ENCODE results near the gene ZFTA. TPM values are rescaled to one million over a fixed set of nuclear protein-coding genes. Genes with fewer than 3 reads are reported as not detected.

The ZFTA gene
- polyA plus RNA-seq (2011; rRNA removed), result 2.4 and 3.0 TPM in 2 replicates
- polyA plus RNA-seq (2012; cell fraction: cytosol; rRNA removed), result 2.2 and 3.7 TPM in 2 replicates
- 7.1 and 11.9 TPM in 2 replicates for polyA plus RNA-seq (2012; cell fraction: nucleus; rRNA removed)
- polyA plus RNA-seq (2017; fragmentation: RNase III; extraction: RNeasy Plus Mini Kit Qiagen cat#74134 plus additional on column Dnase treatment), result 5.6 to 6.6 TPM (median 6.5 TPM) in 3 replicates
- polyA minus RNA-seq (2011; rRNA and poly(A)+ RNA removed), result 1.9 and 2.6 TPM in 2 replicates

DNA sequence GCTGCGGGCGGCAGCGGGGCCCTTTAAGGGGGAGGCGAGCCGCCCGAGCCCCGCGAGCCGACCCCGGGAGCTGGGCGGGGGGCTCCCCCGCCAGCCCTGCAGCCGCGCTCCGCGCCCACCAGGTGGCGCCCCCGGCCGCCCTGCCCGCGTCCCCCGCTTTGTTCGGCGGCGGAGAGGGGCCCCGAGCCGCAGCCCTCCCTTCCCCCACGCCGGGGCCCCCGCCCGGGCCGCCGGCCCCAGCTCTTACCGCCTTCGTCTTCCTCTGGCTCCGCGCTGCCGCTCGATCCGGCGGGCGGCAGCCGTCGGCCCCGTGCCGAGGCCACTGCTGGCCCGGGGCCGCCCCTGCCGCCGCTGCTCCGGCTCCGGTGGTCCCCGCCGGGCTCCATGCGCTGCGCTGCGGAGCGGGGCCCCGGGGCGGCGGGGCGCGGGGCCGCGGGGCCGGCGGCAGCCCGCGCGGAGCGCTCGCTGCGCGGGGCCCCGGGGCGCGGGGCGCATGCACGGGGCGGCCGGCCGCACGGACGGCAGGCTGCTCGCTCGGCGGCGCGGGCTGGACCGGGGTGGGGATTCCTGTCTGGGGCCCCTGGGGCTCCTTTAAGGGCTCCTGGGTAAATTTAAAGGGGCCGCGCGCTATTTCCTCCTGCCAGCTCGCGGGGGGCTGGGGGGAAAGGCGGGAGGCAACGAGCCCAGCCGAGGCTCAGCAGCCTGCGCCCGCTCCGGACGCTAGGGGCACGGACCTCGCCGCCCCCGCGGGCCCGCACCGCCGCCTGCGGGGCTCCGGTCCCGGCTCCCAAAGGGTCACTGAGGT is at the start of gene ZFTA:
Gene ZFTA (minus strand): TSS at position 539 of the 805 bp plus-strand sequence. CDS start 153 bp downstream, at position 386.
- WGBS (ENCODE audit: missing lambda C conversion rate), result no CpG with 5 or more reads among the region's 113 CpGs
- peaks cover 30% of the 10 kb centered on the region for H3K4me1 ChIP-seq
- H3K27ac ChIP-seq, result peak within 1 kb of the TSS; percentile 89 to 99
- DNase-seq (ENCODE audit: low read depth in 1 of 2, low spot score in 1 of 2) (peak; percentile 51 to 68), FAIRE-seq (no peak), ATAC-seq (peak; percentile 50 to 59)
- ChIA-PET POLR2A (interaction anchor here (0.5 to 1.4 kb wide), 2 partner anchors 40 to 97 kb away, joined by 3 to 4 read pairs; partner anchors contain the start of gene ATL3), CTCF (interaction anchor here (0.7 to 4.3 kb wide), 57 partner anchors 10 to 386 kb away, joined by 3 to 32 read pairs (median 4); partner anchors contain the start of genes RCOR2 and SPINDOC)
- TF ChIP-seq, protein P1, sequence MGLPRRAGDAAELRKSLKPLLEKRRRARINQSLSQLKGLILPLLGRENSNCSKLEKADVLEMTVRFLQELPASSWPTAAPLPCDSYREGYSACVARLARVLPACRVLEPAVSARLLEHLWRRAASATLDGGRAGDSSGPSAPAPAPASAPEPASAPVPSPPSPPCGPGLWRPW (IDR thresholded peaks at IDR 0.05), result no peak
- TF ChIP-seq, protein P2, sequence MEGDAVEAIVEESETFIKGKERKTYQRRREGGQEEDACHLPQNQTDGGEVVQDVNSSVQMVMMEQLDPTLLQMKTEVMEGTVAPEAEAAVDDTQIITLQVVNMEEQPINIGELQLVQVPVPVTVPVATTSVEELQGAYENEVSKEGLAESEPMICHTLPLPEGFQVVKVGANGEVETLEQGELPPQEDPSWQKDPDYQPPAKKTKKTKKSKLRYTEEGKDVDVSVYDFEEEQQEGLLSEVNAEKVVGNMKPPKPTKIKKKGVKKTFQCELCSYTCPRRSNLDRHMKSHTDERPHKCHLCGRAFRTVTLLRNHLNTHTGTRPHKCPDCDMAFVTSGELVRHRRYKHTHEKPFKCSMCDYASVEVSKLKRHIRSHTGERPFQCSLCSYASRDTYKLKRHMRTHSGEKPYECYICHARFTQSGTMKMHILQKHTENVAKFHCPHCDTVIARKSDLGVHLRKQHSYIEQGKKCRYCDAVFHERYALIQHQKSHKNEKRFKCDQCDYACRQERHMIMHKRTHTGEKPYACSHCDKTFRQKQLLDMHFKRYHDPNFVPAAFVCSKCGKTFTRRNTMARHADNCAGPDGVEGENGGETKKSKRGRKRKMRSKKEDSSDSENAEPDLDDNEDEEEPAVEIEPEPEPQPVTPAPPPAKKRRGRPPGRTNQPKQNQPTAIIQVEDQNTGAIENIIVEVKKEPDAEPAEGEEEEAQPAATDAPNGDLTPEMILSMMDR (IDR thresholded peaks at IDR 0.05), result peak; percentile 95
- TF ChIP-seq ZSCAN20 (CRISPR knock-in tag; IDR thresholded peaks at IDR 0.05) (no peak), KDM1A (IDR thresholded peaks at IDR 0.05; ENCODE audit: low read depth) (no peak), SMC3 (IDR thresholded peaks at IDR 0.05) (peak; percentile 82), POLR2AphosphoS2 (conservative IDR thresholded peaks at IDR 0.05; ENCODE audit: low read length) (no peak), RAD21 (conservative IDR thresholded peaks at IDR 0.05 in 1 of 2, IDR thresholded peaks at IDR 0.05 in 1 of 2) (peak; percentile 34 to 81; a peak in 4 of 5 replicates), KDM5A (IDR thresholded peaks at IDR 0.05) (no peak)
- TF ChIP-seq, protein P3, sequence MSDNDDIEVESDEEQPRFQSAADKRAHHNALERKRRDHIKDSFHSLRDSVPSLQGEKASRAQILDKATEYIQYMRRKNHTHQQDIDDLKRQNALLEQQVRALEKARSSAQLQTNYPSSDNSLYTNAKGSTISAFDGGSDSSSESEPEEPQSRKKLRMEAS (IDR thresholded peaks at IDR 0.05), result peak; percentile 34
- peak within 1 kb of the TSS; percentile 63 for H3K4me3 ChIP-seq
- H3K4me2 ChIP-seq, result peak within 1 kb of the TSS; percentile 82
- H3K9me3 ChIP-seq, result no peaks in the 10 kb centered on the region

DNA sequence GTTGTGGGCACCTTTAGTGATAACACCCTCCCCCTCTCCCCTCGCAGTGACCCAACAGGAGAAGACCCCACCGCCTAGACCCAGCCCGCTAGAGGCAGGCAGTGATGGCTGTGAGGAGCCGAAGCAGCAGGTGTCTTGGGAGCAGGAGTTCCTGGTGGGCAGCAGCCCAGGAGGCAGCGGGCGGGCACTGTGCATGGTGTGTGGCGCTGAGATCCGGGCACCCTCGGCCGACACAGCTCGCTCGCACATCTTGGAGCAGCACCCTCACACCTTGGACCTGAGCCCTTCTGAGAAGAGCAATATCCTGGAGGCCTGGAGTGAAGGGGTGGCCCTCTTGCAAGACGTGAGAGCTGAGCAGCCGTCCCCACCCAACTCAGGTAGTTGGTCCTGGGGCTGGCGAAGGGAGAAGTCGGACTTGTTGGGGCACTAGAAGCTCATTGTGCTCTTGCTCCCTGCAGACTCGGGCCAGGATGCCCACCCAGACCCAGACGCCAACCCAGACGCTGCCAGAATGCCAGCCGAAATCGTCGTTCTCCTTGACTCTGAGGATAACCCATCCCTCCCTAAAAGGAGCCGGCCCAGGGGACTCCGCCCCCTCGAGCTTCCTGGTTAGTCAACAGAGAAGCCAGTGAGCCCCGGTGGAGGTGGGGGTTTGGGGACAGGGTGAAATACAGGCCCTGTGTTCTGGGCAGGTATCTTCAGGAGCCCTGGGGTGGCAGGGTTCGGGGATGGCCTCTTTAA is 49.4 kb upstream of the ZFTA start:
- DNase-seq (ENCODE audit: low read depth in 1 of 2, low spot score in 1 of 2) (no peak), ATAC-seq (no peak), FAIRE-seq (no peak)
- Histone ChIP-seq H3K4me3 (no peak overlapping the region), H3K9me3 (no peaks in the 10 kb centered on the region), H3K4me2 (no peak overlapping the region), H3K27ac (no peak overlapping the region), H3K4me1 (peaks cover 11% of the 10 kb centered on the region; the same call in 2 of the 3 replicates)
- no peak for TF ChIP-seq POLR2AphosphoS2 (conservative IDR thresholded peaks at IDR 0.05; ENCODE audit: low read length)
- no peak for TF ChIP-seq EP300 (IDR thresholded peaks at IDR 0.05)
- TF ChIP-seq SMC3 (IDR thresholded peaks at IDR 0.05), result no peak
- TF ChIP-seq MYC (IDR thresholded peaks at IDR 0.05; ENCODE audit: borderline replicate concordance, low read length), result no peak
- TF ChIP-seq FOSL2 (IDR thresholded peaks at IDR 0.05), result no peak
- TF ChIP-seq FOSL2 (CRISPR knock-in tag; IDR thresholded peaks at IDR 0.05), result no peak
- TF ChIP-seq, protein P4, sequence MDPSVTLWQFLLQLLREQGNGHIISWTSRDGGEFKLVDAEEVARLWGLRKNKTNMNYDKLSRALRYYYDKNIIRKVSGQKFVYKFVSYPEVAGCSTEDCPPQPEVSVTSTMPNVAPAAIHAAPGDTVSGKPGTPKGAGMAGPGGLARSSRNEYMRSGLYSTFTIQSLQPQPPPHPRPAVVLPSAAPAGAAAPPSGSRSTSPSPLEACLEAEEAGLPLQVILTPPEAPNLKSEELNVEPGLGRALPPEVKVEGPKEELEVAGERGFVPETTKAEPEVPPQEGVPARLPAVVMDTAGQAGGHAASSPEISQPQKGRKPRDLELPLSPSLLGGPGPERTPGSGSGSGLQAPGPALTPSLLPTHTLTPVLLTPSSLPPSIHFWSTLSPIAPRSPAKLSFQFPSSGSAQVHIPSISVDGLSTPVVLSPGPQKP (IDR thresholded peaks at IDR 0.05; ENCODE audit: low read depth, low read length), result no peak
- no peak for TF ChIP-seq FOSB (CRISPR knock-in tag; IDR thresholded peaks at IDR 0.05)
- TF ChIP-seq, protein P3 (IDR thresholded peaks at IDR 0.05), result no peak
- no peak for TF ChIP-seq EHMT2 (IDR thresholded peaks at IDR 0.05; ENCODE audit: low read depth)
- TF ChIP-seq ESRRA (IDR thresholded peaks at IDR 0.05; ENCODE audit: borderline replicate concordance, low read length), result no peak
- TF ChIP-seq FOXS1 (CRISPR knock-in tag; IDR thresholded peaks at IDR 0.05), result no peak
- no peak for TF ChIP-seq ZC3H11A (IDR thresholded peaks at IDR 0.05)
- no peak for TF ChIP-seq MAZ (IDR thresholded peaks at IDR 0.05; ENCODE audit: borderline replicate concordance, low read depth, low read length)
- TF ChIP-seq, protein P2 (IDR thresholded peaks at IDR 0.05), result no peak
- no peak for TF ChIP-seq GATA3 (IDR thresholded peaks at IDR 0.05; ENCODE audit: borderline replicate concordance)
- TF ChIP-seq HOXA7 (CRISPR knock-in tag; IDR thresholded peaks at IDR 0.05), result no peak
- no peak for TF ChIP-seq RARB (CRISPR knock-in tag; IDR thresholded peaks at IDR 0.05)
- no peak for TF ChIP-seq KDM1A (IDR thresholded peaks at IDR 0.05; ENCODE audit: low read depth)
- TF ChIP-seq, protein P1 (IDR thresholded peaks at IDR 0.05), result no peak
- ChIA-PET CTCF (interaction anchor here (0.9 to 15.4 kb wide), 5 partner anchors 8 to 128 kb away, joined by 3 to 129 read pairs (median 5); partner anchors contain the start of genes MARK2 and ZFTA), POLR2A (no interaction called here)
- WGBS (ENCODE audit: missing lambda C conversion rate), result 93% methylated on average over 22 of the region's 27 CpGs
